AG10803 (cell line): ENCODE measurements around the gene TSFM.
A peak's percentile ranks its signal among the peaks of the same experiment; 100 is the strongest.

ENCODE experiments used
- DNase-seq: peaks from one replicate; pipeline ENCODE4 v3.0.0; 2010; ENCODE audit warnings: low read depth
- H3K4me3 ChIP-seq: 2 replicates; pipeline ENCODE4 v1.5.1; 2011; ENCODE audit warnings: mild to moderate bottlenecking, low read length, control low read depth
- CTCF ChIP-seq: conservative IDR thresholded peaks from 2 replicates; pipeline ENCODE4 v1.5.1; 2011; ENCODE audit warnings: mild to moderate bottlenecking, low read length, control low read depth, inconsistent platforms

TSFM gene

GRCh38 chr12:57800965-57801364, 18.4 kb downstream of the TSFM start:
- DNase-seq, result no peak
- H3K4me3 ChIP-seq, result no peak overlapping the region
- no peak for TF ChIP-seq CTCF

DNA sequence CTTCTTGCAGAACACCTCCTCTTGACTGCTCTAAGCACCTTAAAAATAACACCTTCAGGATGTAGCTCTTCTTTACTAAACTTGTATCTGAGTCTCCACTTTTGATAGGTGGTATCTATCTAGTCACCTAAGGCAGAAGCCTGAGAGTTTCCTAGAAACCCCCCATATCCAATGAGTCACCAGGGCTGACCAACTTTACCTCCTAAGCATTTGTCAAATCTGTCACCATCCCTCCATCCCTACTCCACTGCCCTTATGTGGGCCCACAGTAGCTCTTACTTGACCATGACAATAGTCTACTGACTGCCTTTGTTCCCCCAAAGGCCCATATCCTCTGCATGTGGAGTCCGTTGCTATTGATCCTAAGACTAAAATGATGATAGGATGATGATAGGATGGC, 20.0 kb downstream of the TSFM start:
- H3K4me3 ChIP-seq, result no peak overlapping the region
- DNase-seq, result no peak
- no peak for TF ChIP-seq CTCF

GRCh38 chr12:57803319-57803893, 20.8 kb downstream of the TSFM start:
- DNase-seq, result peak; percentile 56
- H3K4me3 ChIP-seq, result no peak overlapping the region
- TF ChIP-seq CTCF, result peak; percentile 86

- no peak for TF ChIP-seq CTCF
- DNase-seq, result no peak
- no peak overlapping the region for H3K4me3 ChIP-seq
These were observed 24.1 kb downstream of the TSFM start for GRCh38 chr12:57806677-57807076.

- DNase-seq, result no peak
- H3K4me3 ChIP-seq, result no peak overlapping the region
- TF ChIP-seq CTCF, result no peak
These were observed 24.7 kb downstream of the TSFM start for GRCh38 chr12:57807285-57807684.

- H3K4me3 ChIP-seq, result no peak overlapping the region
- DNase-seq, result no peak
- TF ChIP-seq CTCF, result no peak
These were observed 25.8 kb downstream of the TSFM start for GRCh38 chr12:57808351-57808750.

DNA sequence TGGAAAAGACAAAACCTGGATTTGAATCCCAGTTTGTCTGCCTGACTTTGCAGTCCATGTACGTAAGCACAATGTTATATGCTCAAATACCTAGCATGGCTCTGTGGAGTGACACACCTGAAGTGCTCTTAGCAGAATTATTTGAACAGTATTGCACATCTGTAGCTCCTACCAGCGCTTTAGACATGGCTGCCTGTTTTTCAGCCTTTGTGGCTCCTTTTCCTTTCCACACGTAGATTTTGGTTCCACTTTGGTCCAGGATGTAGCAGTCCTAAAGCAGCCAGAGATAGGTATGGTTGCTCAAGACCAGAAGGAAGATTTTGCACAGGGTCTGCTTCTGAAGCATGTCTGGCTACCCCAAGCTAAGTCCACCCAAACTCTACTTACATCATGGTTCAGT, 26.8 kb downstream of the TSFM start:
- TF ChIP-seq CTCF, result no peak
- no peak overlapping the region for H3K4me3 ChIP-seq
- DNase-seq, result no peak
